ENCODE data around the gene ETV7. TPM values are rescaled to one million over a fixed set of nuclear protein-coding genes. Genes with fewer than 3 reads are reported as not detected.
"Not testable (repeated sequence)": the region's sequence is repeated elsewhere in the genome, so short reads cannot be mapped to it uniquely, and the experiment has no call there.

ETV7 gene
- polyA plus RNA-seq, 6 donors from 2014 or later = not detected

GRCh38 chr6:36368921-36369865 lies 18.3 kb downstream of the ETV7 start:
- Mint-ChIP-seq H3K27ac (peak overlapping the region in 2 of 6 donors; percentile 43 to 80), H3K4me1 (peaks cover 11 to 12% (median 11%) of the 10 kb centered on the region in 3 donors), H3K27me3 (peaks cover 0 to 17% (median 15%) of the 10 kb centered on the region in 3 donors), H3K36me3 (no peaks in the 10 kb centered on the region), H3K4me3 (peak overlapping the region in 1 of 8 donors; percentile 66), H3K9me3 (no peaks in the 10 kb centered on the region)
- ATAC-seq (ENCODE audit: low read depth in 2 of 2) (no peak), DNase-seq (no peak)

DNA sequence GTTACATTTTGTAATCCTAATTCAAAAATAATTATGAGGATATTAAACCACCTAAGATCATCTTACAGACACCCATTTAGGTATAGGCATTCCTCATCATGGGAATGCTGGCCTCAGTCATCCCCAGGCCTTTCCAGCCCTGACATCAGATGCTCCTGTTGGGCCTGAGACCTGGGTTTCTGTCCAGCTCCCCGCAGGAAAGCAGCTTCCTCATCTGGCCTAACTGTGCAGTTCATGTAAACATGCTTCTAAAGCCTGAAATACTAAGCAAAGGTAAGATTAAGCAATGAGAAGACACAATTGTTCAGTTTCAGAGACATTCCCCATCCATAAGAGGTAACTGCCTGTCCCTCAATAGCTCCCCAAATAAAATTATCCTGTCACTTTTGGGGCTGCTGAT lies 19.0 kb downstream of the ETV7 start:
- H3K27me3 Mint-ChIP-seq = peaks cover 0 to 17% (median 15%) of the 10 kb centered on the region in 3 donors
- peak overlapping the region in 1 of 8 donors; percentile 66 for H3K4me3 Mint-ChIP-seq
- peak overlapping the region in 1 of 6 donors; percentile 43 for H3K27ac Mint-ChIP-seq
- H3K4me1 Mint-ChIP-seq = peaks cover 11 to 12% (median 11%) of the 10 kb centered on the region in 3 donors
- H3K9me3 Mint-ChIP-seq = no peaks in the 10 kb centered on the region
- H3K36me3 Mint-ChIP-seq = no peaks in the 10 kb centered on the region
- ATAC-seq (ENCODE audit: low read depth in 2 of 2) (no peak), DNase-seq (no peak)

DNA sequence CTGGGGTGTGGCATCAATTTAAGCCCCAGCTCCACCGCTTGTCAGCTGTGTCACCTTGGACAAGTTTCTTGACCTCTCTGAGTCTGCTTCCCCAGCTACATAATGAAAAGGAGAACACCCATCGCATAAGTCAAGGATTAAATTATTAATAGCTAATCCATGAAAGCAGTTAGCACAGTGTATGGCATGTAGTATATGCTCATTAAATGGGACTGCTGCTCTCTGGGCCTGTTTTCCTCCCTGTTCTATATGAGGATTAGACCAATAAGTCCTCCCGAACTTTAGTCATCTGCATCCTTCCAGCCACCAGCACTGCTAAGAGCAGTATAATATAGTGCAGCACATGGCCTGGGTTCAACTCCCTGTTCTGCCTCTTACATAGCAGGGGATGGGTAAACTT lies 19.7 kb downstream of the ETV7 start:
- H3K4me3 Mint-ChIP-seq = no peak overlapping the region
- DNase-seq (no peak), ATAC-seq (ENCODE audit: low read depth in 2 of 2) (no peak)
- H3K36me3 Mint-ChIP-seq = no peaks in the 10 kb centered on the region
- H3K27ac Mint-ChIP-seq = no peak overlapping the region
- H3K9me3 Mint-ChIP-seq = no peaks in the 10 kb centered on the region
- peaks cover 0 to 12% (median 11%) of the 10 kb centered on the region in 3 donors for H3K27me3 Mint-ChIP-seq
- H3K4me1 Mint-ChIP-seq = peaks cover 11 to 12% (median 11%) of the 10 kb centered on the region in 3 donors

DNA sequence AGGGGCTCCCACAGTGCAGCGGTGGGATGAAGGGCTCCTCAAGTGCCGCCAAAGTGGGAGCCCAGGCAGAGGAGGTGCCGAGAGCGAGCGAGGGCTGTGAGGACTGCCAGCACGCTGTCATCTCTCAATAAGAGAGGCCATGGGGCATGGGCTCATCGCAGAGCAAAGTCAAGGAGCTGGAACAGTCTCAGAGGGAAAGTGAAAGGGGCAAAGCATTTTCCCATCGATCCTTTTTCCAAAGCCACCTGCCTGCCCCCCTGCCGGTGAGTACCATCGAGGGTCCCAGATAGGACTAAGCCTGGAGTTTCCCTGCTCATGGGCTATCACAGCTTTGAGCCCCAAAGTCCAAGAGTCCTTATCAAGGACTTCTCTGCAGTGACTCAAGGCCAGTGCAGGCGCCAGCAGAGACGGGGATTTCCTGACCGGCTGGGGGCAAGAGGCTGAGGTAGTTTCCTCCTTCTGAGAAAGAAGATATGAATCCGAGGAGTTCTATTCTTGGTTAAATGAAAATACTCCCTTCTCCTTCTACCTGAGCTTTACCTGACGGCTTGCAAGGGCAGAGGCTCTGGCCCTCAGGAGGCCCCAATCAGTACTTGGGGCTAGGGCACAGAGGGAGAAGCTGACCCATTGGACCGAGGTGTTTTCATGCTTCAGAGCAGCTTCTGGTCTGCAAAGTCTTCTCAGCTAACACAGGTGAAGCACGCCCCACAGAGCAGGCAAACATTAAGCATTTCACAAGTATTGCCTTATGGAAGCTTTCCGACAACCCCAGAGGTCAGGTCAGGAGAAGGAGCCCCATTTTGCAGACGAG lies 22.6 kb downstream of the ETV7 start:
- peak overlapping the region in 5 of 6 donors; percentile 68 to 86 (median 76) for H3K27ac Mint-ChIP-seq
- H3K27me3 Mint-ChIP-seq = no peaks in the 10 kb centered on the region
- H3K9me3 Mint-ChIP-seq = no peaks in the 10 kb centered on the region
- peaks cover 11 to 23% (median 12%) of the 10 kb centered on the region in 3 donors for H3K4me1 Mint-ChIP-seq
- no peaks in the 10 kb centered on the region for H3K36me3 Mint-ChIP-seq
- peak; percentile 9 for DNase-seq
- ATAC-seq (ENCODE audit: low read depth in 2 of 2) = peak; percentile 72 to 80
- peak overlapping the region in 4 of 8 donors; percentile 35 to 56 (median 50) for H3K4me3 Mint-ChIP-seq

GRCh38 chr6:36364061-36364635 lies 23.3 kb downstream of the ETV7 start:
- H3K27me3 Mint-ChIP-seq; ATAC-seq (ENCODE audit: low read depth in 2 of 2); H3K27ac Mint-ChIP-seq; H3K4me3 Mint-ChIP-seq; H3K9me3 Mint-ChIP-seq; H3K36me3 Mint-ChIP-seq; DNase-seq: not testable (repeated sequence)
- peaks cover 11 to 23% (median 12%) of the 10 kb centered on the region in 3 donors for H3K4me1 Mint-ChIP-seq

- not testable (repeated sequence) for H3K36me3 Mint-ChIP-seq; DNase-seq; ATAC-seq (ENCODE audit: low read depth in 2 of 2); H3K9me3 Mint-ChIP-seq; H3K27me3 Mint-ChIP-seq; H3K27ac Mint-ChIP-seq; H3K4me3 Mint-ChIP-seq
- H3K4me1 Mint-ChIP-seq = peaks cover 14 to 23% (median 17%) of the 10 kb centered on the region in 3 donors
Observed at GRCh38 chr6:36363371-36363752, 24.1 kb downstream of the ETV7 start.

DNA sequence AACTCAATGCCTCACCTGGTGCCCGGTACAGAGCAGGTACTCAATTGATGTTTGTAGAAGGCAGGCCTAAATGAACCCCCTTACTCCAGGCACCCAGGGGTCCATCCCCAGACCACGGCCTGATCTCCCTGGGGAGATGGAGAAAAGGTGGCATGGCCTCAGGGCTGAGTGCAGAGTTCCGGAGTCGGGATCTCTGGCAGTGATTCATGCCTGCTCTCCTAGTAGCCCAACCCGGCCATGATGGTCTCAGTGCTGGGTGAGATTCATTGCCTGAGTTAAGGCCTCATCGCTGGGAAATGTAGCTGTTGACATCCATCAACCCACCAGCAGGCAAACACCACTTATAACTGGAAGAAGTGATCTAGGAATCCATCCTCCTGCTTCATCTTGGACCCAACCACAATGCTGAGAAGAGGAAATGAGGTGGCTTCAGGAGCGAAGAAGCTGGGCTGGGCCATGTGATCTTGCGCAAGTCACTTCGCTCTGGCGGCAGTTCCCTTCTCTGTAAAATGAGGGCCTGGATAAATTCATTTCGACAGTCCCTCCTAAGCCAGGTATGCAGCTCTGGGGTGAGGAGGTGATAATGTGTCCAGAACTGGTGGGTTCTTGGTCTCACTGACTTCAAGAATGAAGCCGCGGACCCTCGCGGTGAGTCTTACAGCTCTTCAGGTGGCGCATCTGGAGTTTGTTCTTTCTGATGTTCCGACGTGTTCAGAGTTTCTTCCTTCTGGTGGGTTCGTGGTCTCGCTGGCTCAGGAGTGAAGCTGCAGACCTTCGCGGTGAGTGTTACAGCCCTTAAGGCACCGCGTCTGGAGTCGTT lies 24.7 kb downstream of the ETV7 start:
- no peaks in the 10 kb centered on the region for H3K9me3 Mint-ChIP-seq
- no peak overlapping the region for H3K27ac Mint-ChIP-seq
- H3K4me1 Mint-ChIP-seq = peaks cover 14 to 23% (median 23%) of the 10 kb centered on the region in 3 donors
- ATAC-seq (ENCODE audit: low read depth in 2 of 2) (no peak), DNase-seq (no peak)
- no peaks in the 10 kb centered on the region for H3K27me3 Mint-ChIP-seq
- H3K36me3 Mint-ChIP-seq = no peaks in the 10 kb centered on the region
- H3K4me3 Mint-ChIP-seq = no peak overlapping the region

DNA sequence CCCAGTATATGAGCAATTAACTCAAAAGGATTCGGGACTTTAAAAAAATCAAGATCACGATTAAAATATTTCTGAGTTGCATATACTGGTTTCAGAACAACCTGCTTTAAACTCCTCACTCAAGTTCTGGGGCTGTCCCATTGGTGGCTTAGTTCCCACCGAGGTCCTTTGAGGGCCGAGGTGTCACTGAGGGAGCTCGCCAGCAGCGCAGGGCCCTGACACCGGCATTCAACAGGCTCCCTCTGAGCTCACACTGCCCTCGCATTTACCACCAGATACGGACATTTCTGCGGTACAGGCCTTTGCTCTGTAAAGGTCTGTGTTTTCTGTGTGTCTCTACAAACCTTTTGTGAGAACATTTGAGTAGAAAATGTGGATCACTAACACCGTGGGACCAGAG lies 26.4 kb downstream of the ETV7 start:
- DNase-seq = no peak
- ATAC-seq (ENCODE audit: low read depth in 2 of 2) = no peak
- H3K9me3 Mint-ChIP-seq = no peaks in the 10 kb centered on the region
- H3K36me3 Mint-ChIP-seq = no peaks in the 10 kb centered on the region
- no peak overlapping the region for H3K4me3 Mint-ChIP-seq
- H3K27ac Mint-ChIP-seq = peak overlapping the region in 1 of 6 donors; percentile 88
- H3K27me3 Mint-ChIP-seq = peaks cover 0 to 11% (median 0%) of the 10 kb centered on the region in 3 donors
- H3K4me1 Mint-ChIP-seq = peaks cover 10 to 23% (median 18%) of the 10 kb centered on the region in 3 donors

DNA sequence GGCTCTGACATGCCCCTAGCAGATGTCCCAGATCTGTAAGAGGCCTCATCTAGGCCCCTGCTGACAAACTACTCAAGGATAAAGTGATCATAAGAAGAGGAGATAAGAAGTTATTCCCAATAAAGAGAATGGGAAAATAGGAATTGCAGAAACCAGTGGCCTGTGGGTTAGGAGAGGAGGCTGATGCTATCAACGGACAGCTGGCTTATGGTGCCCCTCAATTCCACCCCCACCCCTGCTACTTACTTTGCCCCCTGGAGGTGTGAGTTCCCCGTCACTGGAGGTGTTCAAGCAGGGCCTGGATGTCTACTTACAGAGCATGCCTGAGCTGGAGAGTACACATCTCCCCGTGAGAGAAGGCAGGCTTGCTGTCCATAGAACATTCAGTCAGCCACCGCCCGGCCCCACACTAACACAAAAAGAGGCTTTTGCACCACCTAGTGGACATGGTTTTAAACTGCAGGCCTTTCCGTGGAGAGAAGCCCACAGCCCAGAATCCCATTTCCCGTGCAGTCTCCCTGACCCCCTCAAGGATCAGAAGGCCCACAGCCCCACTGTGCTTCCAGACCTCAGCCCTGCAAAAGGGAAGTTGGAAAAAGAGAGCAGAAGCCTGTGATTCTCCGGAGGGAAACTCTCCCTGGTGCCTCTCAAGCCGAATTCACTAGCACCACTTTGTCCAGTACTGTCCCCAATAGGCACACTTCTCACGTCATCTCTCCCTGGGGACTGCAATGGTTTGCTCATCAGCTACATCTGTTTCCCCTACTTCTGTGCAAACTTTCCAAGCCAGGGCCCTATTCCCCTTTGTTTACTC lies 27.0 kb downstream of the ETV7 start:
- H3K36me3 Mint-ChIP-seq = no peaks in the 10 kb centered on the region
- no peak overlapping the region for H3K4me3 Mint-ChIP-seq
- H3K27me3 Mint-ChIP-seq = peaks cover 0 to 11% (median 0%) of the 10 kb centered on the region in 3 donors
- ATAC-seq (ENCODE audit: low read depth in 2 of 2) = peak; percentile 69 to 81
- no peaks in the 10 kb centered on the region for H3K9me3 Mint-ChIP-seq
- H3K27ac Mint-ChIP-seq = peak overlapping the region in 3 of 6 donors; percentile 32 to 88 (median 34)
- H3K4me1 Mint-ChIP-seq = peaks cover 10 to 22% (median 18%) of the 10 kb centered on the region in 3 donors
- peak; percentile 65 for DNase-seq

GRCh38 chr6:36358226-36358915 lies 29.1 kb downstream of the ETV7 start:
- H3K27ac Mint-ChIP-seq = peak overlapping the region in 2 of 6 donors; percentile 77 to 84
- peaks cover 3 to 12% (median 12%) of the 10 kb centered on the region in 3 donors for H3K4me1 Mint-ChIP-seq
- DNase-seq (no peak), ATAC-seq (ENCODE audit: low read depth in 2 of 2) (no peak)
- H3K36me3 Mint-ChIP-seq = no peaks in the 10 kb centered on the region
- no peaks in the 10 kb centered on the region for H3K9me3 Mint-ChIP-seq
- H3K4me3 Mint-ChIP-seq = no peak overlapping the region
- H3K27me3 Mint-ChIP-seq = peaks cover 0 to 11% (median 0%) of the 10 kb centered on the region in 3 donors

- no peak overlapping the region for H3K4me3 Mint-ChIP-seq
- H3K27me3 Mint-ChIP-seq = peaks cover 0 to 11% (median 0%) of the 10 kb centered on the region in 3 donors
- DNase-seq (no peak), ATAC-seq (ENCODE audit: low read depth in 2 of 2) (no peak)
- H3K9me3 Mint-ChIP-seq = peaks cover 0 to 3% (median 2%) of the 10 kb centered on the region in 7 donors
- peaks cover 0 to 4% of the 10 kb centered on the region in 2 donors for H3K36me3 Mint-ChIP-seq
- peak overlapping the region in 2 of 6 donors; percentile 39 to 56 for H3K27ac Mint-ChIP-seq
- H3K4me1 Mint-ChIP-seq = peaks cover 3 to 12% (median 12%) of the 10 kb centered on the region in 3 donors
Observed at GRCh38 chr6:36357872-36358225, 29.6 kb downstream of the ETV7 start.

Measured in naive B cell (primary cell).